ENCODE measurements around the gene SYNDIG1. TPM values are rescaled to one million over a fixed set of nuclear protein-coding genes. Genes with fewer than 3 reads are reported as not detected.

SYNDIG1 gene
- total RNA-seq, 1 donor, result 2.2 TPM

DNA sequence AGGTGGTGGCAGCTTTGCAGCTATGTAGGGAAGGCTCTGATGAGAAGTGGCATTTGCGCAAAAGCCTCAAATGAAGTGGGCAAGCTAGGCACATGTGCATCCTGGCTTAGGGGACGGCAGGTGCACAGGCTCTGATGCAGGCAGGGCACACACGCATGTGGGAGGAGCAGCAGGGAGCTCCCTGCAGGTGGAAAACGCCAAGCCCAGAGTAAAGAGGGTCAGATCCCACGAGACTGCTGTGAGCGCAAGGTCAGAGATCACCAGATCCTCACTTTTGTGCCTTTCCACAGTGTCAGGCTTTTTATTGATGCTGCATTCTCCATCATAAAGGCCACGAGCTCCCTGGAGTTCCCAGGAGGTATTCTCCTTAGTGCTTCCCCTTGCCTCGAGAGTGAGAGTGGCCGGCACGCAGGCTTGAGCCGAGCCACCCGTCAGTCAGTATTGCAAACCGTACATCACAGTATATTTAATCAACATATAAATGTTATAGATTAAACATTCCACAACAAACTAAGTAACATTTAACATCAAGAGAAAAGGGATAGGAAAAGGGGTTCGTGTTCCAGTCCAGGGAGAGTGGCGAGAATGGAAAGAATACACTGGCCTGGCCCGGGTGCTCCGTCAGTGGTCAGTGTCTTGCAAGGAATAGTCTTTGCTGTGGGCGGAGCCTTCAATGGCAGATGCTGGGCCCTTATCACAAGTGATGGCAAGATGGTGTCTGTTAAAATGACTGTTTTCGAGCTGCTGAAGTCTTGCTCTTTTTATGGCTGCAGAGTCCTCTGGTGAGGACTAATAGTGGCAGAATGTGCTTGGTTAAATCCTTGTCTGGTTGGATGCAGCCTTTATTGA lies 109.4 kb downstream of the SYNDIG1 start:
- Histone ChIP-seq H4K20me1 (ENCODE audit: insufficient read depth, low read length) (no peaks in the 10 kb centered on the region), H3K36me3 (ENCODE audit: insufficient read depth, low read length) (no peaks in the 10 kb centered on the region), H2AFZ (ENCODE audit: low read length) (no peak overlapping the region), H3K27ac (ENCODE audit: low read depth, low read length) (no peak overlapping the region), H3K9me3 (ENCODE audit: low read depth, low read length) (no peaks in the 10 kb centered on the region), H3K79me2 (ENCODE audit: insufficient read depth, low read length) (no peaks in the 10 kb centered on the region), H3K4me3 (ENCODE audit: insufficient read depth, low read length) (no peak overlapping the region), H3K27me3 (ENCODE audit: insufficient read depth, low read length) (no peaks in the 10 kb centered on the region), H3K4me2 (ENCODE audit: insufficient read depth, low read length) (no peak overlapping the region), H3K4me1 (ENCODE audit: insufficient read depth, low read length) (no peaks in the 10 kb centered on the region)
- TF ChIP-seq, protein P1, sequence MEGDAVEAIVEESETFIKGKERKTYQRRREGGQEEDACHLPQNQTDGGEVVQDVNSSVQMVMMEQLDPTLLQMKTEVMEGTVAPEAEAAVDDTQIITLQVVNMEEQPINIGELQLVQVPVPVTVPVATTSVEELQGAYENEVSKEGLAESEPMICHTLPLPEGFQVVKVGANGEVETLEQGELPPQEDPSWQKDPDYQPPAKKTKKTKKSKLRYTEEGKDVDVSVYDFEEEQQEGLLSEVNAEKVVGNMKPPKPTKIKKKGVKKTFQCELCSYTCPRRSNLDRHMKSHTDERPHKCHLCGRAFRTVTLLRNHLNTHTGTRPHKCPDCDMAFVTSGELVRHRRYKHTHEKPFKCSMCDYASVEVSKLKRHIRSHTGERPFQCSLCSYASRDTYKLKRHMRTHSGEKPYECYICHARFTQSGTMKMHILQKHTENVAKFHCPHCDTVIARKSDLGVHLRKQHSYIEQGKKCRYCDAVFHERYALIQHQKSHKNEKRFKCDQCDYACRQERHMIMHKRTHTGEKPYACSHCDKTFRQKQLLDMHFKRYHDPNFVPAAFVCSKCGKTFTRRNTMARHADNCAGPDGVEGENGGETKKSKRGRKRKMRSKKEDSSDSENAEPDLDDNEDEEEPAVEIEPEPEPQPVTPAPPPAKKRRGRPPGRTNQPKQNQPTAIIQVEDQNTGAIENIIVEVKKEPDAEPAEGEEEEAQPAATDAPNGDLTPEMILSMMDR (IDR thresholded peaks at IDR 0.05; ENCODE audit: extremely low read depth, low read depth, low read length), result no peak
- no peak for DNase-seq (ENCODE audit: insufficient read length, low spot score, missing footprints)

DNA sequence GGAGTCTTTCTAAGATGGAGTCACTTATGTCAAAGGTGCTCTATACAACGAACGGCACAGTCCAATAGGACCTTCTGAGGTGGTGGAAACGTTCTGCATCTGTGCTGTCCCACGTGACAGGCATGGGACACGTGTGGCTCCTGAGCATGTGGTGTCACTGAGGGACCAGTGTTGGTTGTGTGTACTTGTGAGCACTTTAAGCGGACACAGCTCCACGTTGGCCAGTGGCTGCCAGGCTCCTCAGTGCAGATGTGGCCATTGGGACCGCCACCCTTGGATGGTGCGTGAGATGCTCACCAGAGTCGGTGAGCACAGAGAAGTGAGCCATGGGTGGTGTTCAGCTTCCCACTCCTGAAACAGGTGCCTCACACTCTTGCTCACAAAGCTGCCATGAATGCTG lies 110.0 kb downstream of the SYNDIG1 start:
- no peak overlapping the region for H3K4me2 ChIP-seq (ENCODE audit: insufficient read depth, low read length)
- H3K79me2 ChIP-seq (ENCODE audit: insufficient read depth, low read length), result no peaks in the 10 kb centered on the region
- H4K20me1 ChIP-seq (ENCODE audit: insufficient read depth, low read length), result no peaks in the 10 kb centered on the region
- DNase-seq (ENCODE audit: insufficient read length, low spot score, missing footprints), result no peak
- H3K9me3 ChIP-seq (ENCODE audit: low read depth, low read length), result no peaks in the 10 kb centered on the region
- no peaks in the 10 kb centered on the region for H3K4me1 ChIP-seq (ENCODE audit: insufficient read depth, low read length)
- no peaks in the 10 kb centered on the region for H3K27me3 ChIP-seq (ENCODE audit: insufficient read depth, low read length)
- no peak overlapping the region for H3K4me3 ChIP-seq (ENCODE audit: insufficient read depth, low read length)
- H3K27ac ChIP-seq (ENCODE audit: low read depth, low read length), result no peak overlapping the region
- no peak overlapping the region for H2AFZ ChIP-seq (ENCODE audit: low read length)
- TF ChIP-seq, protein P1 (IDR thresholded peaks at IDR 0.05; ENCODE audit: extremely low read depth, low read depth, low read length), result no peak
- H3K36me3 ChIP-seq (ENCODE audit: insufficient read depth, low read length), result no peaks in the 10 kb centered on the region

DNA sequence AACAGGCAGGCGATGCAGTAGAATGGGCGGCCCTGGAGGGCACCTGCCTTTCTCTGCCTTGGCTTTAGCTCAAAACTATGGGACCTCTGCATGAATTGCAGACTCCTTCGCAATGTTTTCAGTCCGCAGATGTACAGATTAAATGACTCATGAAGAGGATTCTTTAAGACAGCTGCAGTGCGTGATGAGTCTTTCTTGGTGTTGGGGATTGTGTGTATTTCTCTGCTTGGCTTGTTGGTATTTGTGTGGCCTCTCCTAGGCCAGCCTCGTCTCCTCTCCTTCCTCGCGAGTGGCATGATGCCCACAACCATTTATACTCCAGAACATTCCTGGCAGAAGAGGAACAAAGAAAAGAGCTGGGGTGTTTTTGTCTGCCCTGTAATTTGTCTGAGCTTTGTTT lies 110.6 kb downstream of the SYNDIG1 start:
- Histone ChIP-seq H3K79me2 (ENCODE audit: insufficient read depth, low read length) (no peaks in the 10 kb centered on the region), H3K27ac (ENCODE audit: low read depth, low read length) (no peak overlapping the region), H3K9me3 (ENCODE audit: low read depth, low read length) (no peaks in the 10 kb centered on the region), H3K36me3 (ENCODE audit: insufficient read depth, low read length) (no peaks in the 10 kb centered on the region), H3K4me2 (ENCODE audit: insufficient read depth, low read length) (no peak overlapping the region), H3K4me3 (ENCODE audit: insufficient read depth, low read length) (no peak overlapping the region), H4K20me1 (ENCODE audit: insufficient read depth, low read length) (no peaks in the 10 kb centered on the region), H3K27me3 (ENCODE audit: insufficient read depth, low read length) (no peaks in the 10 kb centered on the region), H3K4me1 (ENCODE audit: insufficient read depth, low read length) (no peaks in the 10 kb centered on the region), H2AFZ (ENCODE audit: low read length) (no peak overlapping the region)
- DNase-seq (ENCODE audit: insufficient read length, low spot score, missing footprints), result no peak
- TF ChIP-seq, protein P1 (IDR thresholded peaks at IDR 0.05; ENCODE audit: extremely low read depth, low read depth, low read length), result no peak

DNA sequence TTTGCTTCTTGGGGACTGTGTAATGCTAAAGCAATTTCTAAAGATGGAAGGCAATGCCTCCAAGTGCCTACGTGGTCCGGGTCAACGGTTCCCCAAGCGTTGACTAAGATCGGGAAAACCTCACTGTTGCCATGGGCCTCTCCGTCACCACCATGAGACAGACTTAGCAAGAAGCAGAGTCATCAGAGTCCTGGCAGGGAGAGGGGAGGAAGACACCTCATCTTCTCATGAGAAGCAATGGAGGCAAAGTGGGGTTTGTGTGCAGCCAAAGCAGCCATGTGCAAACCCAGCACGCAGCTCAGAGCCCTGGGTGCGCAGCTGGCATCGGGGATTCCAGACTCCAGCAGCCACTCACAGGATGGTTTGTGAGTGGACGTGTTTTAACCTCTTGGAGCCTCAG lies 111.4 kb downstream of the SYNDIG1 start:
- Histone ChIP-seq H4K20me1 (ENCODE audit: insufficient read depth, low read length) (no peaks in the 10 kb centered on the region), H2AFZ (ENCODE audit: low read length) (no peak overlapping the region), H3K79me2 (ENCODE audit: insufficient read depth, low read length) (no peaks in the 10 kb centered on the region), H3K36me3 (ENCODE audit: insufficient read depth, low read length) (no peaks in the 10 kb centered on the region), H3K27me3 (ENCODE audit: insufficient read depth, low read length) (no peaks in the 10 kb centered on the region), H3K9me3 (ENCODE audit: low read depth, low read length) (no peaks in the 10 kb centered on the region), H3K27ac (ENCODE audit: low read depth, low read length) (no peak overlapping the region), H3K4me1 (ENCODE audit: insufficient read depth, low read length) (no peaks in the 10 kb centered on the region), H3K4me2 (ENCODE audit: insufficient read depth, low read length) (no peak overlapping the region), H3K4me3 (ENCODE audit: insufficient read depth, low read length) (no peak overlapping the region)
- TF ChIP-seq, protein P1 (IDR thresholded peaks at IDR 0.05; ENCODE audit: extremely low read depth, low read depth, low read length), result no peak
- no peak for DNase-seq (ENCODE audit: insufficient read length, low spot score, missing footprints)
